GM23338 (cell line): Measurements from ENCODE around the gene ACYP2. TPM values are rescaled to one million over a fixed set of nuclear protein-coding genes. Genes with fewer than 3 reads are reported as not detected.

Experiments used
- ATAC-seq: fragments of 200-7000 bp; cut with Tn5 transposase; 3 replicates; pipeline ENCODE4 v1.9.1; 2020
- DNase-seq: peaks from one replicate; pipeline ENCODE4 v3.0.0-alpha.2; 2015; ENCODE audit warnings: low spot score
- H2AFZ ChIP-seq: fragments of 200-600 bp; sonication (generic); 2 replicates; pipeline ENCODE4 v1.8.0; 2016; ENCODE audit warnings: antibody characterized with exemption, mild to moderate bottlenecking, moderate library complexity
- H3F3A ChIP-seq: fragments of 200-600 bp; sonication (generic); replicated peaks from 2 replicates; pipeline ENCODE4 v1.8.0; 2017; ENCODE audit warnings: antibody characterized with exemption, mixed run types, low read depth
- H3K27ac ChIP-seq: fragments of 200-600 bp; sonication (generic); 2 replicates; pipeline ENCODE4 v1.6.1; 2016; ENCODE audit warnings: low read depth
- H3K27me3 ChIP-seq: fragments of 200-600 bp; sonication (generic); 2 replicates; pipeline ENCODE4 v1.8.0; 2016; ENCODE audit warnings: mild to moderate bottlenecking, mixed run types, moderate library complexity; ENCODE audit not compliant: insufficient read depth
- H3K36me3 ChIP-seq: fragments of 200-600 bp; sonication (generic); 2 replicates; pipeline ENCODE4 v1.8.0; 2016; ENCODE audit warnings: mild to moderate bottlenecking; ENCODE audit not compliant: insufficient read depth
- H3K4me1 ChIP-seq: fragments of 200-600 bp; sonication (generic); 2 replicates; pipeline ENCODE4 v1.8.0; 2016; ENCODE audit warnings: mild to moderate bottlenecking, moderate library complexity; ENCODE audit not compliant: insufficient read depth
- H3K4me2 ChIP-seq: fragments of 200-600 bp; sonication (generic); 2 replicates; pipeline ENCODE4 v1.7.1; 2017; ENCODE audit warnings: mixed run types
- H3K4me3 ChIP-seq: fragments of 200-600 bp; sonication (generic); 2 replicates; pipeline ENCODE4 v1.6.1; 2016; ENCODE audit warnings: mixed run types
- H3K79me2 ChIP-seq: fragments of 200-600 bp; sonication (generic); replicated peaks from 2 replicates; pipeline ENCODE4 v1.8.0; 2017; ENCODE audit warnings: mild to moderate bottlenecking; ENCODE audit not compliant: insufficient read depth
- H3K9me2 ChIP-seq: fragments of 200-600 bp; sonication (generic); 2 replicates; pipeline ENCODE4 v1.8.0; 2017; ENCODE audit not compliant: insufficient read depth
- H4K20me1 ChIP-seq: fragments of 200-600 bp; sonication (generic); replicated peaks from 2 replicates; pipeline ENCODE4 v1.8.0; 2017; ENCODE audit warnings: mild to moderate bottlenecking; ENCODE audit not compliant: insufficient read depth
- H3K27ac Mint-ChIP-seq: 2 replicates; pipeline ENCODE4 v1.8.0; 2020; ENCODE audit warnings: inconsistent platforms, mild to moderate bottlenecking, moderate library complexity, mixed read lengths
- H3K27me3 Mint-ChIP-seq: 3 replicates; pipeline ENCODE4 v1.8.0; 2022; ENCODE audit warnings: low read depth, mild to moderate bottlenecking, moderate library complexity, mixed read lengths, inconsistent platforms; ENCODE audit not compliant: insufficient read depth, poor library complexity
- H3K36me3 Mint-ChIP-seq: 3 replicates; pipeline ENCODE4 v1.8.0; 2021; ENCODE audit warnings: low read depth, mild to moderate bottlenecking, inconsistent platforms, moderate library complexity, mixed read lengths
- H3K4me1 Mint-ChIP-seq: 3 replicates; pipeline ENCODE4 v1.8.0; 2020; ENCODE audit warnings: mild to moderate bottlenecking, inconsistent platforms, mixed read lengths
- H3K4me3 Mint-ChIP-seq: 3 replicates; pipeline ENCODE4 v1.8.0; 2021; ENCODE audit warnings: moderate library complexity, mild to moderate bottlenecking, inconsistent platforms, mixed read lengths
- H3K9me3 Mint-ChIP-seq: 3 replicates; pipeline ENCODE4 v1.8.0; 2020; ENCODE audit warnings: moderate library complexity, mild to moderate bottlenecking, inconsistent platforms, mixed read lengths
- CREB1 ChIP-seq: fragments of 250-450 bp; sonication (Bioruptor Pico); IDR thresholded peaks from 2 replicates; pipeline ENCODE4 v1.5.0; 2020; ENCODE audit warnings: low read depth, mild to moderate bottlenecking, moderate library complexity
- EZH2 ChIP-seq: fragments of 200-600 bp; sonication (generic); IDR thresholded peaks from one replicate; pipeline ENCODE4 v1.8.0; 2017; ENCODE audit warnings: antibody characterized with exemption, mild to moderate bottlenecking, low read depth; ENCODE audit not compliant: unreplicated experiment
- EZH2phosphoT487 ChIP-seq: fragments of 200-600 bp; sonication (generic); IDR thresholded peaks from one replicate; pipeline ENCODE4 v1.8.1; 2018; ENCODE audit warnings: antibody characterized with exemption; ENCODE audit not compliant: unreplicated experiment
- NANOG ChIP-seq: IDR thresholded peaks from 2 replicates; pipeline ENCODE4 v1.6.1; 2016; ENCODE audit warnings: antibody characterized with exemption, borderline replicate concordance
- POLR2AphosphoS5 ChIP-seq: IDR thresholded peaks from 2 replicates; pipeline ENCODE4 v1.6.1; 2016; ENCODE audit warnings: antibody characterized with exemption, low read depth
- STAT1 ChIP-seq: IDR thresholded peaks from one replicate; pipeline ENCODE4 v1.6.1; 2016; ENCODE audit warnings: antibody characterized with exemption; ENCODE audit not compliant: unreplicated experiment
- ZNF114 ChIP-seq: fragments of 250-450 bp; sonication (Bioruptor Pico); IDR thresholded peaks from 2 replicates; pipeline ENCODE4 v1.5.0; 2020; ENCODE audit warnings: mild to moderate bottlenecking, moderate library complexity
- ZNF331 ChIP-seq: fragments of 250-450 bp; sonication (Bioruptor Pico); IDR thresholded peaks from 2 replicates; pipeline ENCODE4 v1.5.0; 2020; ENCODE audit warnings: low read depth, mild to moderate bottlenecking, moderate library complexity
- ZNF462 ChIP-seq: fragments of 250-450 bp; sonication (Bioruptor Pico); IDR thresholded peaks from 2 replicates; pipeline ENCODE4 v1.5.0; 2020; ENCODE audit warnings: mild to moderate bottlenecking, moderate library complexity
- polyA plus RNA-seq: library from polyadenylated mRNA; unstranded; fragments of >200 nt; fragmentation: Nextera tagmentation; extraction: Ambion mirVana; gene quantifications from 2 replicates; pipeline ENCODE4 v1.2.1, GENCODE V29; 2016
- total RNA-seq: library from RNA; depleted of rRNA; stranded (reverse); fragments of >200 nt; shearing (Covaris generic); gene quantifications from 2 replicates; pipeline ENCODE4 v1.2.3, GENCODE V29; 2014
- TF ChIP-seq, protein P1 (sequence below), 2 experiments: fragments of 200-600 bp in 1 of 2; sonication (generic) in 1 of 2; conservative IDR thresholded peaks; 2 replicates each; pipeline versions ENCODE4 v1.5.1 to v1.6.1; 2016 to 2017; ENCODE audit warnings: antibody characterized with exemption in 2 of 2, low read depth in 2 of 2, mild to moderate bottlenecking in 2 of 2, moderate library complexity in 1 of 2
- TF ChIP-seq, protein P2 (sequence below): IDR thresholded peaks from 2 replicates; pipeline ENCODE4 v1.6.1; 2016; ENCODE audit warnings: antibody characterized with exemption

The ACYP2 gene
- total and polyA plus RNA-seq, 2 experiments from 2014 or later: 2.3 to 15.5 TPM

- no peak for TF ChIP-seq ZNF462 (CRISPR knock-in tag)
- TF ChIP-seq, protein P1, sequence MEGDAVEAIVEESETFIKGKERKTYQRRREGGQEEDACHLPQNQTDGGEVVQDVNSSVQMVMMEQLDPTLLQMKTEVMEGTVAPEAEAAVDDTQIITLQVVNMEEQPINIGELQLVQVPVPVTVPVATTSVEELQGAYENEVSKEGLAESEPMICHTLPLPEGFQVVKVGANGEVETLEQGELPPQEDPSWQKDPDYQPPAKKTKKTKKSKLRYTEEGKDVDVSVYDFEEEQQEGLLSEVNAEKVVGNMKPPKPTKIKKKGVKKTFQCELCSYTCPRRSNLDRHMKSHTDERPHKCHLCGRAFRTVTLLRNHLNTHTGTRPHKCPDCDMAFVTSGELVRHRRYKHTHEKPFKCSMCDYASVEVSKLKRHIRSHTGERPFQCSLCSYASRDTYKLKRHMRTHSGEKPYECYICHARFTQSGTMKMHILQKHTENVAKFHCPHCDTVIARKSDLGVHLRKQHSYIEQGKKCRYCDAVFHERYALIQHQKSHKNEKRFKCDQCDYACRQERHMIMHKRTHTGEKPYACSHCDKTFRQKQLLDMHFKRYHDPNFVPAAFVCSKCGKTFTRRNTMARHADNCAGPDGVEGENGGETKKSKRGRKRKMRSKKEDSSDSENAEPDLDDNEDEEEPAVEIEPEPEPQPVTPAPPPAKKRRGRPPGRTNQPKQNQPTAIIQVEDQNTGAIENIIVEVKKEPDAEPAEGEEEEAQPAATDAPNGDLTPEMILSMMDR (conservative IDR thresholded peaks at IDR 0.05; ENCODE audit: low read depth in 2 of 2): no peak
- TF ChIP-seq STAT1: no peak
Observed at GRCh38 chr2:54267577-54267976, 152.2 kb downstream of the ACYP2 start (continued).

DNA sequence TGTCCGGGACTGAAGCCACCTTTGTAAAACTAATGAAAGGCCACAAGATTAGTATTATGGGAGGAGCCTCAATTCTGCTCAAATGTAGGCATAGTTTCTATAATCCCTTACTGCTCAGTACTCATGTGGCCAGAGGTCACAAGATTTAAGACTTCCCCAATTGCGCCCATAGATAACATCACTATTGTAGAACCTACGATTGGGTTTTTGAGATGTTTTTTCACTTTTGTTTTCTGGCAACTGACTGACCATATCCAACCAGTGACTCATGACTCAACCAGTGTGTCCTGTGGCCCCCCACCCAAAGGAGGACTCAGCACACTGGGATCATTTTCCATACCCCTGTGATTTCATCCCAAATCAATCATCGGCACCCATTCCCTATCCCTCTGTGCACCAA lies 155.8 kb downstream of the ACYP2 start:
- no peaks in the 10 kb centered on the region for H3K9me2 ChIP-seq
- no peak overlapping the region for H3K27ac ChIP-seq
- H2AFZ ChIP-seq: no peak overlapping the region
- Mint-ChIP-seq H3K27me3 (no peaks in the 10 kb centered on the region), H3K4me1 (no peaks in the 10 kb centered on the region), H3K36me3 (peaks cover 6% of the 10 kb centered on the region; the same call in 1 of the 3 replicates), H3K27ac (no peak overlapping the region), H3K4me3 (no peak overlapping the region), H3K9me3 (no peaks in the 10 kb centered on the region)
- no peak for DNase-seq
- H3K79me2 ChIP-seq: no peaks in the 10 kb centered on the region
- no peak overlapping the region for H3K4me3 ChIP-seq
- ATAC-seq: no peak
- H3K27me3 ChIP-seq: no peaks in the 10 kb centered on the region
- H3K4me1 ChIP-seq: no peaks in the 10 kb centered on the region
- H3K36me3 ChIP-seq: no peaks in the 10 kb centered on the region
- H4K20me1 ChIP-seq: no peaks in the 10 kb centered on the region
- no peak overlapping the region for H3K4me2 ChIP-seq
- no peaks in the 10 kb centered on the region for H3F3A ChIP-seq
- TF ChIP-seq POLR2AphosphoS5: no peak
- TF ChIP-seq CREB1 (CRISPR knock-in tag): no peak
- TF ChIP-seq EZH2: no peak
- TF ChIP-seq NANOG: no peak
- TF ChIP-seq ZNF331 (CRISPR knock-in tag): no peak
- TF ChIP-seq EZH2phosphoT487: no peak
- TF ChIP-seq, protein P1 (conservative IDR thresholded peaks at IDR 0.05; ENCODE audit: low read depth in 2 of 2): no peak
- TF ChIP-seq, protein P2, sequence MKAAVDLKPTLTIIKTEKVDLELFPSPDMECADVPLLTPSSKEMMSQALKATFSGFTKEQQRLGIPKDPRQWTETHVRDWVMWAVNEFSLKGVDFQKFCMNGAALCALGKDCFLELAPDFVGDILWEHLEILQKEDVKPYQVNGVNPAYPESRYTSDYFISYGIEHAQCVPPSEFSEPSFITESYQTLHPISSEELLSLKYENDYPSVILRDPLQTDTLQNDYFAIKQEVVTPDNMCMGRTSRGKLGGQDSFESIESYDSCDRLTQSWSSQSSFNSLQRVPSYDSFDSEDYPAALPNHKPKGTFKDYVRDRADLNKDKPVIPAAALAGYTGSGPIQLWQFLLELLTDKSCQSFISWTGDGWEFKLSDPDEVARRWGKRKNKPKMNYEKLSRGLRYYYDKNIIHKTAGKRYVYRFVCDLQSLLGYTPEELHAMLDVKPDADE: no peak
- no peak for TF ChIP-seq ZNF114 (CRISPR knock-in tag)
